GDM1 (cell line): ENCODE measurements around the gene MST1R.
"Not testable (repeated sequence)": the region's sequence is repeated elsewhere in the genome, so short reads cannot be mapped to it uniquely, and the experiment has no call there.

Experiments
- DNase-seq: peaks from one replicate; lab custom pipeline; 2025; lab: John Stamatoyannopoulos, UW

MST1R gene

DNA sequence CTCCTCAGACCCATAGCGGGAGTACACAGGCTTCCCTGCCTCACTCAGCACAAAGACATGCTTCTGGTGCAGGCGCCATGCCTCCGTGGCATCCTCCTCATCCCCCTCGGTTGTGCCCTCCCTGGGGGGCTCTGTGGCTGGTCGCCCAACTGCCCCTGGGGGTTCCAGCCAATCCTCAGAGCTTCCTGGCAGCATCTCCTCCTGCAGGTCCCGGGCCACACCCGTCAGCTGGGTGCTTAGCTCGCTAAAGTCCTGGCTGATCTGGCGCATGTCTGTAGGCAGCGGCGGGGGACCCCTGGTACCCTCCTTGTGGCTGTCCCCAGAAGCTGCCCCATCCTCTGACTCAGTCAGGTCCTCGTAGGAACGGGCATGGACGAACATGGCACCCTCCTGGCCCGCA lies 7.9 kb upstream of the MST1R start:
- DNase-seq: no peak

DNA sequence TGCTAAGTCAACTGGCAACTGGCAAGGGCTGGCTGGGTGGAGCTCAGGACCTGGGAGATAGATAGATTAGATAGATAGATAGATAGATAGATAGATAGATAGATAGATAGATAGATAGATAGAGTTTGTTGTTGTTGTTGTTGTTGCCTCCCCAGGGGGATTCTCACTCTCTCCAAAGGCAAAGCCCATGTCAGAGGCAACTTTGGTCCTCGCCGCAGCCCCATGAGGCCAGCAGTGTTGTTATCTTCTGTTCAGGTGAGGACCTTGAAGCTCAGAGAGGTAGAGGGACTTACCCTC lies 7.4 kb upstream of the MST1R start:
- no peak for DNase-seq

DNA sequence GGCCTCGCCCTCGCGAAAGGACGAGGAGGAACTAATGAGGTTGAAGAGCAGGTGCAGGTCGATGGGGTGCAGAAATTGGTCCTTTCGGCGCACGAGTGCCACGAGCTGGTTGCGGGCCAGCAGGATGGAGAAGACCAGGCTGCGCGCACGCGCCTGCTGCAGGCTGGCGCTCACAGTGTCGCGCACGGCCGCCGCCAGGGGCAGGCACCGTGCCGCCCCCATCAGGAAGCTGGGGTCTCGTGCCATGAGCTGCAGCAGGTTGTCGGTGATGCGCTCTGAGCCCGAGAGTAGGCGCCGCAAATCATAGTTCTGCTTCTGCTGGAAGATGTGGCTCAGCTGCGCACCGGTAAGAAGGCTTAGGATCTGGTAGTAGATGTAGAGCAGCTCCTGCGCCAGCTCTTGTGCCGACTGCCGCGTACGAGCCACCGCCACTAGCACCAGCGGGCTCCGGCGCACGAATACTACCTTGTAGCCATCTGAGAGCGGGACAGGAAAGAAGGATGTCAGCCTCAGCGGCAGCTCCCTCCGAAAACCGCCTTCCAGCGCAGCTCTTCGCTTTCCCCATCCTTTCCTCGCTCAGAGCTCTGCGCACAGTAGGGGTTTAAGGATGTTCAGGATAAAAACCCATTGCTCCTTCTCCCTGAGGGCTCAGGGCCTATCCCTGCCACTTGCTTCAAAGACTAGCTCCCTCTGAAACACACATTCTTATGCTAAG lies 6.9 kb upstream of the MST1R start:
- no peak for DNase-seq

DNA sequence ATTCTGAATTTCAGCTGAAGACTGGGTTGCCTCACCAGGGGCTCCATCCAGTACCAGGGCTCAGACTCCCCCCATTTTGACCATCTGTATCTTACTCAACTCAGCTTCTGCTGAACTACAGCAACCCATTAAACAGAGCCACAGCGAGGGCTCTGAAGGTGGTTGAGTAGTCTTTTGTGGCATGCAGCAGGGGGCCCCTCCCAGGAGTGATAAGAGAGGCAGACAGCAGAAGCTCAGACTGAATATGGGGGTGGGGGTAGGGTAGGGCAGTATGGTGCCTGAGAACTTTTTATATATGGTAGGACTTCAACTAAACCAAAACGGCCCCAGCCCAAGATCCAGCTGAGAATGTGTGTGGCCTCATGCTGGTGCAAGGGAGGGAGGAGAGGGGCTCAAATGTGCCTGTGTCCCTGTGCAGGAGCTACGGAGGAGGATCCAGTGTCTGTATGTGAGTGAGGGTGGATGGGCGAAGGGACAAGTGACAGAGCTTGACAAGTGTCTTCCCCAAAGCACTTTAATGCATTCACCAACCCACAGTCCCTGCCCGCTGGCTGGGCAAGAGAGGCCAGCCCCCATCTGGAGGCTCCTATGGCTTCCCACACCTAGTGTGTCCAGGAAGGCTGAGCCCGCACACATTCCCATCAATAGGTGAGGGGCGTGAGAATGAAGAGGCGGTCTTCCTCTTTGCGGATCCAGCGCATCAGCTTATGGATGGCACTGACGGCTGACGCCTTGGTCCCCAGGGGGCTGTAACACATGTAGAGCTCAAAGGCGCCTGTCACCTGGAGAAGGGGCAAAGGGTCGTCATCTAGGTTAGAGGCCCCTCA lies 4.9 kb upstream of the MST1R start:
- no peak for DNase-seq

DNA sequence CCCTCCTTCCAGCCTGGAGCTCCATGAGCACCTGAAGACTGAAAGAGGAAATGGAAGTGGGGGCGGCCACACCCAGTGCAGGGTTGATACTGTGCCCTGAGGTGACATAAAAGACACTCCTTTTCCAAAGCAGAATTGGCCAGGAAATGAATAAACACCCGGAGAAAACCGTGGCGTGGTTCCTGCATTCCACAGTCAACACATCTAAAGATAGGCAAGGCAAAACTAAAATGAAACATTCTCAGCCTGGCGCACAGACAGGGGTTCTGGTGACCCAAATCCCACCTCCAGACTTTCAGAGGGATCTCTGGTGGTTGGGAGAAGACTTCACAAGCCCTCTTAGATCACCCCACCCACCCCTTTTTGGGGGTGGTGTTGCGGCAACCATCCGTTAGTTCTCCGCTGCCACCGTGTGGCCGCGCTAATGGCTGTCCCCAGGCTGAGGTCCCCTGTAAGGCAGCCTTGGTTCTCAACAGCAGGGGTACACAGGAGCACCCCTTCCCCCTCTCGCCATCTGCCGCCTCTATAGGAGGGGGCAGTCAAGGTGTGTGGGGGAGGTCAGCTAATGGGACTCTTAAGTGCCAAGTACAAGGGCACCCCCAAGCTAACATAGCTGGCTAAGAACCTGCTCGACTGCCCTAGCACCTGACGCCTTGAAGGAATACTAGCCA lies 2.5 kb upstream of the MST1R start:
- no peak for DNase-seq

DNA sequence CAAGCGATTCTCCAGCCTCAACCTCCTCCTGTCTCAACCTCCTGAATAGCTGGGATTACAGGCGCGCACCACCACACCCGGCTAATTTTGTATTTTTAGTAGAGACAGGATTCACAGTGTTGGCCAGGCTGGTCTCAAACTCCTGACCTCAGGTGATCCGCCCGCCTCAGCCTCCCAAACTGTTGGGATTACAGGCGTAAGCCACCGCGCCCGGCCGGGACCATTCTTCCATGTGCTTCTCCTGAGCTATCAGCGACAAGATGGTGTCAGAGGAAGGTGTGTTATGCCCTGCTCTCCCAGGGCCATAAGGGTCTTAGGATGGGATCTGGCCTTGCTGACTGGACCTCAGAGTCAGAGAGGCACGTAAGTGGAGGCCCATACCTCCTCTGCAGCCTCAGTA lies 775 bp upstream of the MST1R start:
- not testable (repeated sequence) for DNase-seq

DNA sequence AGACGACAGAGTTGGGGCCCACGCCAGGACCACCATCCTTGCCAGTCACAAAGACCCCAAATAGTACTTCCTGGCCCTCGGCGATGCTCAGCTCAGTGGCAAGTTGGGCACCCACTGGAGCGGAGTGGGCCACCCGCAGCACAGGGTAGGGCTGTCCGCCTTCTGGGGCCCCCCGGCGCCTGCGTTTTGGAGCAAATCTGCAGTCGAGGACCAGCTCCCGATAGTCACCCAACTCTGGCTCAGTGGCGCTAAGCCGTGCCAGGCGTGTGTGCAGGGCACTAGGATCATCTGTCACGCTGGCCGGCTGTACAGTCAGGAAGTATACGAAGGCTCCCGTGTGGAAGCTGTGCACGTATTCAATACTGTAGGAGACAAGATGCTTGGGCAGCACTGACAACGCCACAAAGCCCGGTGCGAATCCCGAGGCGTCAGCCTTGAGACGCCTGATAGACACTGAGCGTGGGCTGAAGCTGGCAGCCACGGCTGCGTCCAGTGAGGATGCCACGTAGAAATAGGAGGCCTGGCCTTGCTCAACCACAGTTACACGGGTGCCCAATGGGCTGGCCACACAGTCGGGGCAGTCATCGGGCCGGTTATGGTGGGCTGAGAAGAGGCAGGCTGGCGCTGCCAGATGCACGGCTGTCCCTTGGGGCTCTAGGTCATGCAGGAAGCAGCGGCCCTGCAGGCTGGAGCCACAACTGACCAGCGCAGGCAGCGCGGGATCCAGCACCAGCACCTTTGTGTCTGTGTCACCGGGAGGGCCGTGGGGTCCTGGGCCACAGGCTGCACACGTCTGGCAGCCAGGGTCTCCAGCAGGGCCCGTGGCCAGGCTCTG lies 945 bp downstream of the MST1R start:
- no peak for DNase-seq

DNA sequence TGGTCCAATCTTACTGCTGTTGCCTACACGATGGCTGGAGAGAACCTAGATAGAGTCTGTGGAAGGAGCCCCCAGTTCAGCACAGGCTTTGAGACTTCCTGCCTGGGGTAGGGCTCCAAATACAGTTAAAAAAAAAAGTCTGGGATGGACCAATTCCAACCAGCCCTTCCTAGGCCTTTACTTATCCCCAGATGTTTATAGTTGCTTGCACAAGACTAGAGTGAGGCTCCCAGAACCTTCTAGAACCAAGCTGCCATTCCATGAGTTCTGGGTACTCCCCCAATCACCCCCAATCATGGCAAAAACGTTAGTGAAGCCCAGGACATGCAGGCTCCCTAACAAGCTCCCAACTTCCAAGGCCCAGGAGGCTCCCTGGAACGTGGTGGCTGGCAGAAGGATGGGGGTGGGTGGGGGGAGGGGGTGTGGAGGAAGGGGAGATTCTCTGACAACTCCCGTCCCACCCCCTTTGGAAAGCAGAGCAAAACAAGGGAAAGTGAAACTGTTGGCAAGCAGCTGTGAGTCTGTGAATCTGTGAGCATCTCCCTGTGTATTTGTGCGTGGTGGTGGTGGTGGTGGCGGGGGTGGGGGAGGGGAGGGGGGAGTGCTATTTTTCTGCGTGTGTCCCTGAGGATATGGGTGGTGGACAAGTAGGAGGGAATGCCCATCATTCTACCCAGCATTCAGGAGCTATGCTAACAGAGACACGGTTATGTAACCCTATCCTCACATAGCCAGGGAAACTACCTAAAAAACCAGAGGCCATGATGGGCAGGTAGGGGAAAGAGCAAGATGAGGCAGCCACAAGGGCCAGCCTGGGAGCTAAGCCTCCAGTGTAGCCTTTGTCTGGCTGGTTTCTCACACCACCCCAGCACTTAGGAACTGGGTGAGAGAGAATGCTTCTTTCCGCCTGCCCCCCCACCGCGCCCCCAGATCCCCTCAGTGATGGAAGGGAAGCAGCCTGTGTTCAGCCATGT lies 2.0 kb downstream of the MST1R start:
- no peak for DNase-seq

DNA sequence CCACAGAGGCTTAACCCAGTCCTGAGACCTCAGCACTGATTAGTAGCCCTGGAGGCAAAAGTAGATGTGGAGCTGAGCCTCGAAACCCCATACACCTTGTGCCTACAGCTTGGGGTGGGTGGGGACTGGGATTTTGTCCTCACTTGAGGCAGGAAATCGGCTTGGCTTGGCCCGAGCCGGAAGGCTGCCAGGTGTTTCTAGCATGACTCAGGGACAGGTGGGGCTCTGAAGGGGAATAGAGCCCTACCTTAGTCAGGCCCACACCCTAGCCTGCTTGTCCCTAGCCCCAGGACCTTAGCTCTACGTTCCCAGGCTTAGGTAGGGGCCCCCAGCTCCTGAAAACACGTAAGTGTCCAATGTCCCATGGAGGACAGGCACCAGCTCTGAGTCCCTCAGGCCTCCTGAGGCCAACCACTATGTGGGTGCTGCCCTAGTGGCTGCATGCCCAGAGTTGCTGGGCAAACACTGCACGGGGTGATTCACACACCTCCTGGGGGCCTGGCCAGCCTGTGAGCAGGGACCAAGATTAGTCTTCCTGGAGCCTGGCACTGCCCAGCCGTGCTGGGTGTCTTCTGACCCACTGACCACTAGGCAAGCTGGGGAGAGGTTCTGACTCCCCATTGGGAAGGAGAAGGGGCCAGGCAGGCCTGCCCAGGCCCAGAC lies 3.1 kb downstream of the MST1R start:
- no peak for DNase-seq

DNA sequence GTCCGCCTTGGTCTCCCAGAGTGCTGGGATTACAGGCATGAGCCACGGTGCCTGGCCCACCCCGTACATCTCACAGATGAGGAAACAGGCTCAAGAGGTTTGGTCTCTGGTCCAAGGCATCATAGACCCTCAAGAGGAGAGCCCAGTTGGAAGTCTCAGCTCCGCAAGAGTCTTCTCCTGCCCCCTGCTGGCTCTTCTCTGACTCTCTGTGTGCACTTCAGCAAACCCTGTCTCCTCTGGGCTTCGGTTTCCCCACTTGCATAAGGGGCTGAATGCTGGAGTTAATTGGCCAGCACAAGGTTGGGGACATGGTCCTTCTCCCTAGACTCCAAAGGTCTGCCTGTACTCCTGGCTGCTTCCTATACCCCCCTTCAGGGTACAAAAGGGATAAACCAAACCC lies 3.9 kb downstream of the MST1R start:
- DNase-seq: peak; percentile 19

DNA sequence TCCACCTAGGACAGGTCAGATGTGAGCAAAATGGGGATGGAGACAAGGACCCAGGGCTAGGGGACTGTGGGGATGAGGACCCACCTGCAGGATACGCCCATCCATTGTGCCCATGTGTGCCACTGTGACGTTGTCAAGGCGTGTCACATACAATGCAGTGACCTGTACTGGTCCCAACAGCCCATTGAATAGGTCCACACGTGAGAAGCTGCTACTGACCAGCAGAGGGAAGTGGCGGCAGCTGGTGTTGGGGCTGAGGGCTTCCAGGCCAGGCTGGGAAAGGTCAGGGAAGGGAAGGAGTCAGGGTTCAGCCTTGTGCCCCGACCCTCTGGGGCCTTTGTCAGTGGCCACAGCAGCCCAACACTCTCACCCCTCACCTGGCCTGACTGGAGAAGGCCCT lies 4.7 kb downstream of the MST1R start:
- DNase-seq: no peak

DNA sequence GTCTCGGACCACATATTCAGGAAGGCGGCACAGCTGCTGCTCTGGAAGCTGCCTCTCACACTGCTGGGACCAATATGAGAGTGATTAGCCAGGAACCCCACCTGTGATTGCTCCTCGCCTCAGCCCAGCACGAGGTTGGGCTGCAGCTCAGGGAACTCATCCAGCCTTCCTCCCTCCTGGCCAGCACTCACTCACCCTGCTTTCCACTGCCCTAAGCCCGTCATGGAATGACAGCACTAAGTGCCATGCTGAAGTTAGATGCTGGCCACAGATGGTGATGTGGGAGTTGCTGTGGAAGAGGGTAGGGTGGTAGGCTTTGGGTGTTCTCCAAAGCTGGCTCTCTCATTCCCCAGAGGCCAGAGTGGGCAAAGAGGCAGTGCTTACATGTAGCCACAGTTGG lies 7.3 kb downstream of the MST1R start:
- no peak for DNase-seq

DNA sequence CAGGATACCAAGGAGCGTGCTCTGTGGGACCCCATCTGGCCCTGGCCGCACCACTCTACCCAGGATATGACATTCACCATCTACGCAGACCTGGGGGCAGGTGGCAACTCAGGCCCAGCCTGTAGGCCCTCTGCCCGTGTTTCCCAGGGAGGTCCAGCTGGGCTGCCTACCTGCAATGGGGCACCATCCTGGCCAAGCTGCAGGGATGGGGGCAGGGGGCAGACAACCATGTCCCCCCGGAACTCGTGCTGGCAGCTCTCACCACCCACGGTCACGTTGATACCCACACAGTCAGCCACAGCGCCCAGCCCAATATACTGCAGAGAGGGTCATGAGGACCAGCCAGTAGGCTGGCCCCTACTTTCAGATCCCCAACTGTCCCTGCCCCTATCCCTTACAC lies 7.9 kb downstream of the MST1R start:
- no peak for DNase-seq

DNA sequence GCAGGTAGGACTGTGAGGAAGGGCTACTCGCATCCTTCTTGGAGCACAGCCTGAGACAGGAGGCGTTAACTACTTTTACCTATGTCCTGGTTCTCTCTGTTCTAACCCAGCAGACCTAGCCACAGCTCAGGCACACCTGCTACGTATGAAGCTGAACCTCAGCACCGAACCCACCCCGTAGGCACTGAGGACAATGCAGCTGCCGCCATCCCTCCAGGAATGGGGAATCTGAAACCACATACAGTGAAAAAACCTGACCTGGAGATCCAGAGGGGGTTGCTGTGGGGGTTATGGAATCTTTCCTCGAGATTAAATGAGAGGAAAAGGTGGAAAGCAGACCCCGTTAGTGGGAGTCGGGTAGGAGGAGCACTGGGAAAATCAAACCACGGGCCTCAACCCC lies 14.4 kb downstream of the MST1R start:
- no peak for DNase-seq

DNA sequence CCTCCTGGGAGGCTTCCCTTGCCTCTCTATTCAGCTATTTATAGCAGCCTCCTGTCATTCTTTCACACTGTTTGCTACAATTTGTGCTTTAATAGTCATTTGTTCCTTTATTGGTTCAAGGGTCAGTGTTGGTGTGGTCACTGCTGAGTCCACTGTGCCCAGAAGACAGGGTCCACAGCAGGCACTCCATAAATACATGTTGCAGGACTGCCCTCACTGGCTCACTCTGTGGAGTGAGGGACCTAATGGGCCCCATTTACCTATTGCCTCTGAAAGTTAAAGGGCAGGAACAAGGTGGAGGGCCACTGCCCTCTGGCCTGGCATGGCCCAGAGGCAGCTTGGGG lies 16.8 kb downstream of the MST1R start:
- DNase-seq: no peak

DNA sequence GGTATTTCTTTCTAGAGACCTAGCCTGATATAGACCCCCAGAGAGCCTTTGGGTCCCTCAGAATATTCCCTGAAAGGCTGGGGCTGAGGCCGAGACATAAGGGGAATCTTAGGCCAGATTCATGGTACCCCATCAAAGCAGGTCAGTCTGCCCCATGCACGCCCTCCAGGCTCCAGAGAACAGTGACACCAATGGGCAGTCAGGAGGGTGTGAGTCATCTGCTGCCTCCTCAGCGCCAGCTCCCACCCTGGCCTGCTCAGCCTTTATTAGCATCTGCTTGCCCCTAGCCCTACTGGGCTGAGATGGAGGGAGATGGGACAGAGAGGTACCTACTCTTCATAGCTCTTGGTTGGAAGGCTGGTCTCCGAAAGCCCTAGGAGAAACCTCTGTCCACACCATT lies 19.7 kb downstream of the MST1R start:
- no peak for DNase-seq

DNA sequence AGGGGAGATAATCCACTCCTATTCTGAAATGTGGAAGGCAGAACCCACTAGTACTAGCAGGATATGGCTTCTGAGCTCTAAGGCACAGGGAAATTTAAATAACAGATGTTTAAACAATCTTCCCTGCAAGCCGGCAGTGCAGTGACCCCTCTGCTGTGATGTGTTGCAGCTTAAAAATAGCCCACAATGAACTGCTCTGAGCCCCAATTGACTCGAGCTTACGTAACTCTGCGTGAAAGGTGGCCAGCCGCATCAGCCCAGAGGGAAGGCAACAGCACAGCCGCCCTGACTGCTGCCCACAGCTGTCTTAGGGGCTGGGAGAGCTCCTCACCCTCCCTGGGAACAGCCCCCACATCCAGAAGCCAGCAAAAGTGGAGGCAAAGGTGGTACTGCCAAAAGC lies 21.5 kb downstream of the MST1R start:
- no peak for DNase-seq

DNA sequence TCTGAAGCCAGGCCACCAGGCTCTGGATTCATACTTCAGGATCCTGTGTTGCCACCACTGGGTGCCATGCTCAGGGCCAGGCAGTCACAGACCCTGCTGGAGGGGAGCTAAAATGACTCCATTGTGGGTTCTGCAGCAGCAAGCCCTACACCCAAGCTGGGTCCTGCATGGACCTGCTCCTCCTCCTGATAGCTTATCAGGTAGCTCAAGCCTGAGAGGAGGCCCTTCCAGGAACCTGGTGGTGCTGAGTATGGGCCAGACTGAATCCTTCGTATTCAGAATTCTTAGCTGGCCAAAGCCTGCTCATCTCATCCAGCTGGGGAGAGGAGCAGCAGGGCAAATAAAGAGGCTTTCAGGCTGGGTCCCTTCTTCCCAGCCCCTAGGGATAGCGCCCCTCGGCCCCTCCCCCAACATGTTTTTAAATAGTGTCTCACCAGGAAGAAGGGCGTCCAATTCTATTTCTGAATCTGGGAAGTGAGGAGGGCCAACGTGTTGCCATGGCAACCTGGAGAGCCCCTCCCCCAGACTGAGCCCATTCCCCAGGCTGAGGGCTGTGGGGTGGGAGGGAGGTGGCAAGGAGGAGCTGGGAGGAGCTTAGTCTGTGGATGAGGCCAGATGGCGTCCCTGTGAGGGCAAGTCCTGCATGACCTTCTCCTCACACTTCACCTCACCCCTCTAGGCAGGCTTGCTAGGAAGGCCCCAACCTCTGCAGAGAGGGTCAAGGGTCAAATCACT lies 22.9 kb downstream of the MST1R start:
- DNase-seq: no peak

DNA sequence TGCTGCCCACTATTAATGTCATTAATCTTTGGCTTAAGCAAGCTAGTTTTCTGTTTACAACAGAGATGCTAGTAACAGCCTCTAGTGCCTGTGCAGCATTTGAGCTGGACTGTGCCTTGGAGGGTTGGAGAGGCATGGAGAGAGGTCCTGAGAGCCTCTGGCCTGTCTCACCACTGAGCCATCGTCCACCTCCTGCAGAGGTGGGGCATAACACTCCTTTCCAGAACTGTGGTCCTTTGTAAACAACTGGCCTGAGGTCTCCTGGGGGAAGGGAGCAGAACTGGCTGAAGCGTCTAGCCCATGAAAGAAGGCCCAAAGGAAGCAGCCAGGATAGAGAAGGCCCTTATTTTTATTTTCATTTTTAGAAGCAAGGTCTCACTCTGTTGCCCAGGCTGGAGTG lies 24.0 kb downstream of the MST1R start:
- no peak for DNase-seq

DNA sequence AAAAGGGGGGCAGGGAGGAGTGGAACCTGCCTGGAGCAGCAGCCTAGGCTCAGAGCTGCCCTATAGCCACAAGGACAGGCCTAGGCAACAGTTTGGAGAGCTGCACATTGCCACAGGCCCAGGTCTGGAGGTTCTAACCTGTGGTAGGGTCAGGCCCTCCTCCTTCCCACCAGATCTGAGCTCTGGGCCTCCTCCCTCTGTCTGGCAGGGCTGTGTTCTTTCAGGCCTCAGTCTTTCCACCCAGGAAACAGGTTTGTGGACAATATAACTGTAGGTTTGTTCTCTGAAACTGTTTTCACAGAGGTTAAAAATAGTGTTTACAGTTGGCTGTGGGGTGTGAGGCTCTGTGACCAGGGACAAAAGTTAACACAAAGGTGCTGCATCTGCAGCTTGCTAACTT lies 25.0 kb downstream of the MST1R start:
- DNase-seq: no peak
